Astrocyte (in vitro differentiated cells and primary cell): ENCODE data around the gene ADAMTSL2.

Source experiments
- EZH2 ChIP-seq: IDR thresholded peaks from 2 replicates; pipeline ENCODE4 v1.6.1; 2012; ENCODE audit warnings: mild to moderate bottlenecking, low read length, inconsistent platforms; ENCODE audit not compliant: insufficient read depth
- TF ChIP-seq, protein P1 (sequence below): IDR thresholded peaks from 2 replicates; pipeline ENCODE4 v1.5.1; 2011; ENCODE audit warnings: low read depth, mild to moderate bottlenecking, inconsistent platforms, low read length, moderate library complexity; ENCODE audit not compliant: insufficient read depth

- TF ChIP-seq, protein P1, sequence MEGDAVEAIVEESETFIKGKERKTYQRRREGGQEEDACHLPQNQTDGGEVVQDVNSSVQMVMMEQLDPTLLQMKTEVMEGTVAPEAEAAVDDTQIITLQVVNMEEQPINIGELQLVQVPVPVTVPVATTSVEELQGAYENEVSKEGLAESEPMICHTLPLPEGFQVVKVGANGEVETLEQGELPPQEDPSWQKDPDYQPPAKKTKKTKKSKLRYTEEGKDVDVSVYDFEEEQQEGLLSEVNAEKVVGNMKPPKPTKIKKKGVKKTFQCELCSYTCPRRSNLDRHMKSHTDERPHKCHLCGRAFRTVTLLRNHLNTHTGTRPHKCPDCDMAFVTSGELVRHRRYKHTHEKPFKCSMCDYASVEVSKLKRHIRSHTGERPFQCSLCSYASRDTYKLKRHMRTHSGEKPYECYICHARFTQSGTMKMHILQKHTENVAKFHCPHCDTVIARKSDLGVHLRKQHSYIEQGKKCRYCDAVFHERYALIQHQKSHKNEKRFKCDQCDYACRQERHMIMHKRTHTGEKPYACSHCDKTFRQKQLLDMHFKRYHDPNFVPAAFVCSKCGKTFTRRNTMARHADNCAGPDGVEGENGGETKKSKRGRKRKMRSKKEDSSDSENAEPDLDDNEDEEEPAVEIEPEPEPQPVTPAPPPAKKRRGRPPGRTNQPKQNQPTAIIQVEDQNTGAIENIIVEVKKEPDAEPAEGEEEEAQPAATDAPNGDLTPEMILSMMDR: no peak
- TF ChIP-seq EZH2: no peak
Measured at GRCh38 chr9:133563291-133563796, 28.8 kb downstream of the ADAMTSL2 start.
